Caco-2 (cell line): Measurements from ENCODE around the gene TMEM41A. TPM values are rescaled to one million over a fixed set of nuclear protein-coding genes. Genes with fewer than 3 reads are reported as not detected.

Source experiments
- BruUV-seq: library from RNA; stranded (reverse); fragments of 400-500 nt; replicated peaks from 2 replicates; lab custom pipeline; 2021; lab: Mats Ljungman, UMichigan
- CTCF ChIA-PET: fragments of 300-600 bp; sonication (Branson Sonifier 250); formaldehyde crosslinking; loops from one replicate; lab custom pipeline; 2022; ENCODE audit warnings: antibody characterized with exemption; lab: Charles Lee
- POLR2A ChIA-PET: fragments of 300-600 bp; sonication (Branson Sonifier 250); formaldehyde crosslinking; loops from one replicate; lab custom pipeline; 2022; ENCODE audit warnings: antibody characterized with exemption; lab: Charles Lee
- DNase-seq, 2 experiments: peaks; one replicate each; pipeline versions ENCODE4 v3.0.0 to v3.0.0-alpha.2; 2020 to 2022
- H3K27me3 ChIP-seq: replicated peaks from 2 replicates; pipeline ENCODE4 v1.6.0; 2011; ENCODE audit warnings: low read length; ENCODE audit not compliant: control insufficient read depth, insufficient read depth
- H3K36me3 ChIP-seq: 2 replicates; pipeline ENCODE4 v1.5.1; 2011; ENCODE audit warnings: low read length; ENCODE audit not compliant: control insufficient read depth, insufficient read depth
- H3K4me1 ChIP-seq: fragments of 250-450 bp; sonication (Bioruptor Pico); 2 replicates; pipeline ENCODE4 v1.5.1; 2020; ENCODE audit warnings: mild to moderate bottlenecking
- H3K4me3 ChIP-seq: 2 replicates; pipeline ENCODE4 v1.5.1; 2011; ENCODE audit warnings: low read depth, mild to moderate bottlenecking, control low read depth, low read length
- H3K9me3 ChIP-seq: fragments of 250-450 bp; sonication (Bioruptor Pico); 2 replicates; pipeline ENCODE4 v1.5.1; 2020; ENCODE audit warnings: mild to moderate bottlenecking, moderate library complexity
- H3K27ac Mint-ChIP-seq: one replicate; pipeline ENCODE4 v1.8.0; 2022; ENCODE audit warnings: mixed read lengths; ENCODE audit not compliant: unreplicated experiment
- H3K27me3 Mint-ChIP-seq: one replicate; pipeline ENCODE4 v1.8.0; 2022; ENCODE audit warnings: mixed read lengths; ENCODE audit not compliant: insufficient read depth, unreplicated experiment
- H3K36me3 Mint-ChIP-seq: one replicate; pipeline ENCODE4 v1.8.0; 2022; ENCODE audit warnings: mild to moderate bottlenecking, mixed read lengths; ENCODE audit not compliant: insufficient read depth, unreplicated experiment
- H3K4me1 Mint-ChIP-seq: one replicate; pipeline ENCODE4 v1.8.0; 2022; ENCODE audit warnings: low read depth, mixed read lengths; ENCODE audit not compliant: unreplicated experiment
- H3K4me3 Mint-ChIP-seq: one replicate; pipeline ENCODE4 v1.8.0; 2022; ENCODE audit warnings: mild to moderate bottlenecking, moderate library complexity, mixed read lengths; ENCODE audit not compliant: unreplicated experiment
- H3K9me3 Mint-ChIP-seq: one replicate; pipeline ENCODE4 v1.8.0; 2022; ENCODE audit warnings: mixed read lengths; ENCODE audit not compliant: unreplicated experiment
- CTCF ChIP-seq, 2 experiments: fragments of 200-600 bp in 1 of 2; IDR thresholded peaks; 1 replicate in 1 of 2; 2 replicates in 1 of 2; pipeline versions ENCODE4 v1.5.1 to v1.8.0; 2011 to 2022; ENCODE audit warnings: antibody characterized with exemption in 1 of 2, control low read depth in 1 of 2, inconsistent platforms in 1 of 2, low read depth in 1 of 2, low read length in 1 of 2, mild to moderate bottlenecking in 1 of 2, moderate library complexity in 1 of 2; ENCODE audit not compliant: insufficient read depth in 1 of 2, severe bottlenecking in 1 of 2, unreplicated experiment in 1 of 2
- intact Hi-C: fragments of 100-400 bp; cut with micrococcal nuclease; formaldehyde crosslinking; loops from one replicate; pipeline ENCODE4 v1.10.0; 2022; ENCODE audit not compliant: unreplicated experiment
- total RNA-seq: library from RNA; stranded (reverse); gene quantifications from 2 replicates; pipeline ENCODE4 v1.2.3, GENCODE V29; 2022

TMEM41A gene
- total RNA-seq, 1 experiment from 2014 or later: 39.4 TPM

- no peaks in the 10 kb centered on the region for H3K36me3 ChIP-seq
- intact Hi-C loops: no loop called here
- H3K27me3 ChIP-seq: no peaks in the 10 kb centered on the region
- POLR2A ChIA-PET: no interaction called here
- no peak for TF ChIP-seq CTCF (IDR thresholded peaks at IDR 0.05; ENCODE audit: insufficient read depth in 1 of 2, low read depth in 1 of 2, low read length in 1 of 2, severe bottlenecking in 1 of 2, unreplicated experiment in 1 of 2)
- no peak for DNase-seq
- no peaks in the 10 kb centered on the region for H3K36me3 Mint-ChIP-seq
- H3K4me3 Mint-ChIP-seq: no peak overlapping the region
- no peaks in the 10 kb centered on the region for H3K9me3 Mint-ChIP-seq
- H3K27ac Mint-ChIP-seq: no peak overlapping the region
- H3K27me3 Mint-ChIP-seq: no peaks in the 10 kb centered on the region
- H3K4me3 ChIP-seq: no peak overlapping the region
- BruUV-seq: no TSS peak
- H3K4me1 Mint-ChIP-seq: no peaks in the 10 kb centered on the region
- CTCF ChIA-PET: no interaction called here
- no peaks in the 10 kb centered on the region for H3K4me1 ChIP-seq
- H3K9me3 ChIP-seq: no peaks in the 10 kb centered on the region
Observed at GRCh38 chr3:185517387-185518130, 18.7 kb upstream of the TMEM41A start.

GRCh38 chr3:185511711-185512110 is 12.9 kb upstream of the TMEM41A start:
- no peak for TF ChIP-seq CTCF (IDR thresholded peaks at IDR 0.05; ENCODE audit: insufficient read depth in 1 of 2, low read depth in 1 of 2, low read length in 1 of 2, severe bottlenecking in 1 of 2, unreplicated experiment in 1 of 2)
- no TSS peak for BruUV-seq
- no peaks in the 10 kb centered on the region for H3K36me3 Mint-ChIP-seq
- Histone ChIP-seq H3K27me3 (no peaks in the 10 kb centered on the region), H3K4me1 (no peaks in the 10 kb centered on the region), H3K9me3 (no peaks in the 10 kb centered on the region), H3K4me3 (no peak overlapping the region), H3K36me3 (no peaks in the 10 kb centered on the region)
- no peak for DNase-seq
- H3K9me3 Mint-ChIP-seq: no peaks in the 10 kb centered on the region
- no peak overlapping the region for H3K4me3 Mint-ChIP-seq
- CTCF ChIA-PET: no interaction called here
- H3K4me1 Mint-ChIP-seq: no peaks in the 10 kb centered on the region
- POLR2A ChIA-PET: no interaction called here
- no peak overlapping the region for H3K27ac Mint-ChIP-seq
- intact Hi-C loops: no loop called here
- no peaks in the 10 kb centered on the region for H3K27me3 Mint-ChIP-seq

- ChIA-PET POLR2A (no interaction called here), CTCF (no interaction called here)
- no peak overlapping the region for H3K4me3 ChIP-seq
- intact Hi-C loops: no loop called here
- no peak for TF ChIP-seq CTCF (IDR thresholded peaks at IDR 0.05; ENCODE audit: insufficient read depth in 1 of 2, low read depth in 1 of 2, low read length in 1 of 2, severe bottlenecking in 1 of 2, unreplicated experiment in 1 of 2)
- Mint-ChIP-seq H3K4me1 (no peaks in the 10 kb centered on the region), H3K27me3 (no peaks in the 10 kb centered on the region), H3K9me3 (no peaks in the 10 kb centered on the region), H3K36me3 (no peaks in the 10 kb centered on the region), H3K4me3 (no peak overlapping the region), H3K27ac (no peak overlapping the region)
- H3K36me3 ChIP-seq: no peaks in the 10 kb centered on the region
- no peak for DNase-seq
- no peaks in the 10 kb centered on the region for H3K27me3 ChIP-seq
- H3K4me1 ChIP-seq: peaks cover 3% of the 10 kb centered on the region
- BruUV-seq: no TSS peak
- H3K9me3 ChIP-seq: no peaks in the 10 kb centered on the region
Observed at GRCh38 chr3:185508335-185508991, 9.6 kb upstream of the TMEM41A start.
